ENCODE data around the gene DCAF11. TPM values are rescaled to one million over a fixed set of nuclear protein-coding genes. Genes with fewer than 3 reads are reported as not detected.
A peak's percentile ranks its signal among the peaks of the same experiment; 100 is the strongest.

The DCAF11 gene
- 37.3 TPM for total RNA-seq (ENCODE audit: insufficient read depth, low replicate concordance)

- DNase-seq (ENCODE audit: low spot score), result peak; percentile 100
These were observed at the start of gene DCAF11, which contains the start of gene NRL for GRCh38 chr14:24114532-24115421. Gene DCAF11, plus strand, starts transcription at chr14:24114777. Its CDS starts 818 bp downstream, at chr14:24115595. Gene NRL, minus strand, starts transcription at chr14:24114949. Its CDS starts 32,101 bp downstream, at chr14:24082848.

GRCh38 chr14:24064856-24065255, 49.7 kb upstream of the DCAF11 start:
- no peak for DNase-seq (ENCODE audit: low spot score)

GRCh38 chr14:24065408-24065807, 49.2 kb upstream of the DCAF11 start:
- no peak for DNase-seq (ENCODE audit: low spot score)

GRCh38 chr14:24066496-24067132, 48.0 kb upstream of the DCAF11 start:
- no peak for DNase-seq (ENCODE audit: low spot score)

GRCh38 chr14:24067133-24068082, 47.2 kb upstream of the DCAF11 start:
- DNase-seq (ENCODE audit: low spot score), result no peak

- DNase-seq (ENCODE audit: low spot score), result no peak
These were observed 45.7 kb upstream of the DCAF11 start for GRCh38 chr14:24068711-24069410.

GRCh38 chr14:24069411-24069735, 45.2 kb upstream of the DCAF11 start:
- no peak for DNase-seq (ENCODE audit: low spot score)

- DNase-seq (ENCODE audit: low spot score), result no peak
These were observed 44.1 kb upstream of the DCAF11 start for GRCh38 chr14:24070285-24071143.

- DNase-seq (ENCODE audit: low spot score), result no peak
These were observed 43.4 kb upstream of the DCAF11 start, which contains the start of gene CPNE6 for GRCh38 chr14:24071144-24071697. Gene CPNE6, plus strand, starts transcription at chr14:24071562. Its CDS starts 1,375 bp downstream, at chr14:24072937.

- no peak for DNase-seq (ENCODE audit: low spot score)
These were observed 42.6 kb upstream of the DCAF11 start for GRCh38 chr14:24071836-24072430.

- DNase-seq (ENCODE audit: low spot score), result no peak
These were observed 42.1 kb upstream of the DCAF11 start for GRCh38 chr14:24072436-24072835.

GRCh38 chr14:24072881-24073877, 41.4 kb upstream of the DCAF11 start:
- DNase-seq (ENCODE audit: low spot score), result no peak

- no peak for DNase-seq (ENCODE audit: low spot score)
These were observed 39.7 kb upstream of the DCAF11 start for GRCh38 chr14:24074625-24075484.

GRCh38 chr14:24075485-24076301, 38.9 kb upstream of the DCAF11 start:
- no peak for DNase-seq (ENCODE audit: low spot score)

GRCh38 chr14:24076302-24076601, 38.3 kb upstream of the DCAF11 start:
- no peak for DNase-seq (ENCODE audit: low spot score)

- no peak for DNase-seq (ENCODE audit: low spot score)
These were observed 37.5 kb upstream of the DCAF11 start for GRCh38 chr14:24077086-24077485.

Data from umbilical cord (tissue), 2 donors.